ENCODE data around the gene SCUBE1.

SCUBE1 gene

DNA sequence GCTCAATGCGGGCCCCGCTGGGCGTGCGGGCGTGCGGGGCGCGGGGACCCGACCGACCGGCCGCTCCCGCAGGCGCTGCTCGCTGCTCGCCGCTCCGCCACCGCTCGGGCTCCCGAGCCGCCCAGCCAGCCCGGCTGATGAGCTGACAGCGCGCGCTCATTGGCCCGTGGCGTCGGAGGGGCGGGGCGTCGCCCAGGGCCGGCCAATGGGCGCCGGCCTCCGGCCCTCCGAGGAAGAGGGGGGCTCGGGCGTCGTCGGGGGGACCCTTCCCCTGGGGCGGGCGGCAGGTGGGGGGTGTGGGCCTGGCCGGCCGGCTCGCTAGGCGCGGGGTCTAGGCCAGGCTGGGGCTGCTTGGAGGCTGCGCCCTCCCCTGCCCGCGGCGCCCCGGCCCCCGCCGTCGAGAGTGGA, at the start of gene SCUBE1:
Gene SCUBE1, minus strand, starts transcription at position 111 of the 408 bp plus-strand sequence. CDS start 111 bp downstream, outside the sequence.
- no peak for DNase-seq

DNA sequence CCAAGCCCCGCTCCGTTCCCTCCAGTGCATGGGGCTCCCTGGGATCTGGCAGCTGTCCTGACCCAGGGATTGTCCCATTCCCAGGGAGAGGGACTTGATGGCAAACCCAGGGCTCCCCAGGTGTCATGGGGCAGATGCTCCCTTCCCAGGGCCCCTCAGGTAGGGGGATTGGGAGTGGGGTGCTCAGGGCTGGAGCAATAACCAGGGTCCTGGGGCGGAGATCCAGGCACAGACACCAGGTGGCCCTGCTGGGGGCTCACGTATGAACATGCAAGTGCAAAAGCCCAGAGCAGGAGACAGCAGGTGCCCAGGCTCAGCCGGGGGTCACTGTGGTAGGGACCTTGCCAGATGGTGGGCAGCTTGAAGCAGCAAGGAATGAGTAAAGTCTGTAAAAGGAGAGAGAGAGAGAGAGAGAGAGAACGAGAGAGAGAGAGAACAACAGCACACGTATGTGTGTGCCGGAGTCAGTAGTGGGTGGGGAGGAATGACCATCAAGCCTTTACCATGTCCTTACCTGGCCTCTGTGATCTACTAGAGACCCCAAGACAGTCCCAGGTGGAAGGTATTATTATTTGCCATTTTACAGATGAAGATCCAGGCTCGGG, 49.3 kb upstream of the SCUBE1 start:
- DNase-seq, result no peak

- DNase-seq, result no peak
These were observed 48.1 kb upstream of the SCUBE1 start for GRCh38 chr22:43391306-43391705.

GRCh38 chr22:43390872-43391271, 47.7 kb upstream of the SCUBE1 start:
- no peak for DNase-seq

GRCh38 chr22:43390166-43390565, 47.0 kb upstream of the SCUBE1 start:
- DNase-seq, result no peak

DNA sequence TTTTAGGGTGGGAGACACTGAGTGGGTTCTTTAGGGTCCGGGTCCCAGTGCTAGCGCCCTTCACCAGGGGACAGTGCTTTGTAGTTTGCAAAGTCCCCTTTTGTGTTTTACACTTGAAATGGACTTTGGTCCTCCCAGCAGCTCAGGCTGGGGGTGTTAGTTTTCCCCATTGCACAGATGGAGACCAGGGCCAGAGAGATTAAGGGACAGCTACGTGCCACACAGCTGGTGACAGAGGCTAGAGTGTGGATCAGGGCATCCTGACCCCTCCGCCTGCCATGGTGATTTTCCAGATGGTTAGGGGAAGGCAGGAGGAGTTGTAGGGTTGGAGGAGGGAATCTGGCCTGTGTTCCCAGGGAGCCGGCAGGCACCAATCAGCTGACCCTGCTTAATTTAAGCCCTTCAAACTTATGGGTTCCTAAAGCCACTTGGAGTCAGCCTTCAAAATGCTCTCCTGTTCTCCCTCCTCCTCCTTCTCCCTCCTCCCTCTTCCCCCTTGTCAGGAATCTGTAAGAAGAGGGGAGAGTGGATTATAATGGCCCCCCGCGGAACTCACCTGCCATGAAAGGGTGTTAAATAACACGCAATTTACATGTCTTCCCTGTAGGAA, 46.2 kb upstream of the SCUBE1 start:
- DNase-seq, result no peak

GRCh38 chr22:43388420-43388851, 45.3 kb upstream of the SCUBE1 start:
- peak; percentile 34 to 40 for DNase-seq

DNA sequence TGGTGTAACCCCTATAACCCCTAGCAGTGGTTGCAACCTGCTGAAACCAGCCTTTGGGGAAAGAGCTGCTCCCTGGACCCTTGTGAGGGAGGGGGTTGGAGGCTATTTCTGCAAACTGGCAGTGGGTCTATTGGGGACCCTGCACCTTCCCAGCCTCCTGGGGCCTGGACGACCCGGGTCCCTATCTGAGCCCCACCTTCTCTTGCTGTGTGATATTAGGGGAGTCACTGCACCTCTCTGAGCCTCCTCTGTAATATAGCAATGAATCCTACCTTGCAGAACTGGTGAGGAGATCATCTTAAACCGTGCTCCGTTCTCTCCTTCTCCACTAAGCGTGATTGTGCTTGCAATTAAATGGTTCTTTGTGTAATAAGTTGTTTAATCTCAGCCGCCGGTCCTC, 44.6 kb upstream of the SCUBE1 start:
- no peak for DNase-seq

- DNase-seq, result peak; percentile 5 to 17
These were observed 42.8 kb upstream of the SCUBE1 start for GRCh38 chr22:43385770-43386641.

DNA sequence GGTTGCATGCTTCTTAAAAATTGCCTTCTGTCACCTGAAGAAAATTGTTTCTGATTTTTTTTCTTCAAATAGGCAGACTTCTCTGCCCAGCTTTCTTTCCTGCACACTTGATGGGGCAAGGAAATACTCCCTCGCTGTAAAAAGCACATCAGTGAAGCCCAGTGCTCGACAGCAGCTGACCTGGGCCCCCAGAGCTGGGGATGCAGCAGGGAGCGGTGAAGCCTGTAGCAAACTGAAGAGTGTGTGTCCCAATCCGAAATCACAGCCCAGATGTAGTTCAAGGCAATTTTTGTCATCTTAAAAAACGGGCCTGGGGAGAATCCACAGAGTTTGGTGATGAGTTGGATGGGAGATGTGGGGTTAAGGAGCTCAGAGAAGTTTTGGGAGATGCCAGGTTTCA, 41.7 kb upstream of the SCUBE1 start:
- no peak for DNase-seq

- no peak for DNase-seq
These were observed 38.5 kb upstream of the SCUBE1 start for GRCh38 chr22:43381693-43382092.

DNA sequence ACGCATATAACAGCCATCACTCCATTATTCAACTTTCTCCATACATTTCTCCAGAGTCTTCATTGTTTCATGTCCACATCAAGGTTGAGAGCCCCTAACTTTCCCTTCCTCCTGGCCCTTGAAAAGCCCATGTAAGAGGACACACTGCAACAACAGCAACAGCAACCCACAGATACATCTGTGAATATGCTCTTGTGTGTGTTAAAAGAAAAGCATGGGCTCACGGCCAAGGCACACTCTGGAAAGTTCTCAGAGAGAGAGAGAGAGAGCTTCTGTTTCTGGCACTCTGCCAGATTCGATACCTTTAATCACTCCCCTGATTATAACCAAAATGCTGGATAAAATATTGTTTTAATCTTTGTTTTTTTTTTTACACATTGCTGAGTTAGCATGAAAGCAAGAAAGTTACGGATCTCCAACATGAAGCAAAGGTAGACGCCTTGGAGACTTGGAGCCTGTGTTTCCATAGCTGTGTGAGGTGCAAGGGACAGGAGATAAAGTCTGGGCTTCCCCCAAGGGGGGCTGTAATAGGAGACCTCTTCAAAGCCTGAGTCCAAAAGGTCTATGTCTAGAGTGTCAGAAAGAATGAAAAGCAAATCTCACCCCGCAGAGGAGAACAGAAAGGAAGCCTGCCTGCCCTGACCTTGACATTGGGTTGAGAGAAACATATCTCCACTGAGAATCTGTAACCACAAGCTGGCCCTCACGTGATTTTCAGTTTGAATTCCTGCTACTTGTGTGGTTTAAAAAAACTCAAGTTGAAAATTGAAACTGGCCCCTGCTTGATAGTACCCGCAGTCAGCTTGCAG, 34.9 kb upstream of the SCUBE1 start:
- no peak for DNase-seq

DNA sequence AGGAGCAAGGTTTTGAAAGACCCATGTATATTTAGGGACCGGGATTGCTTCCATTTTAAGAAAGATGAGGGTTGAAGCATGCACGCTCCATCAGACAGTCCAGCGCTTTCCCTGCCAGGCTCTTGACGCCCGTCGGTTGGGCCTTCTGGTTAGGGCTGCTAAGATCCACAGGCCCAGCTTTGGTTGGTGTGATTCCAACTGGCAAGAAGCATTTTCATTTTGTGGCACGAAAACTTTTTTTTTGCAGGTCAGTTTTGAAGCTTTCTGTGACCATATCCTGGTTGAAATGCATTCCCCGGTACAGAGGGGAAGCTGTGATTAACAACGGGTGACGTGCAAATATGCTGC, 34.4 kb upstream of the SCUBE1 start:
- no peak for DNase-seq

DNA sequence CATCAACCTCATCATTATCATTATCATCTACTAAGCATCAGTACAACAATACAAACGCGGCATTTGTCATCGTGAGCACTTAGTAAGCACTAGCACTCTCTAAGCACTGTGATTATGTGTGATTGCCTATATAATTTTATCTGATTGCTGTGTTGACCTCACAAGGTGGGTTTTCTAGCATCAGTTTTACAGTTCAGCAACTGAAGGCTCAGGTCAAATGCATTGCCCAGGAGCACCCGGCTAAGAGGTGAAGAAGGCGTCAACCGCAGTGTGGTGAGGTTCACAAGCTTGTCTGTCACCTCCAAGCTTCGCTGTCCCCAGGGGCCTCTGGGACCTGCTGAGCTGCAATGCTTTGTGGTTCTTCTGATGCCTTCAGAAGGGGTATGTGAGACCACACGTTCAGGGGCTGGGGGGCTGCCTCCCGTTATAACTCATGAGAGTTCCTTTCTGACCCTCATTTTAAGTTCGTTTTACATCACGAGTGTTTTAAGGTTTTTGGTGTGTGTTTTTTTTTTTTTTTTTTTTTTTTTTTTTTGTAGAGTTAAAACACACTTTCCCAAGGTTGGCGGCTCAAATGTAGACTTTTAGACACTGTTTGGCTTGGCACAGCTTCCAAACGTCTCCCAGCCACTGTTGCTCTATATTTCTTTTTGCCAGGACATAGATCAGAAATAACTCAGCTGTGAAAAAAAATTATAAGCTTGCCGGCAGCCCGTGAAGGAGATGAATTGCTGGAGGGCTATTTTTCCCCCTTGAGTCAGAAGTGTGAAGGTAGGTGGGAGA, 33.8 kb upstream of the SCUBE1 start:
- no peak for DNase-seq

- DNase-seq, result no peak
These were observed 32.8 kb upstream of the SCUBE1 start for GRCh38 chr22:43375951-43376455.

GRCh38 chr22:43370036-43370435, 26.9 kb upstream of the SCUBE1 start:
- no peak for DNase-seq

GRCh38 chr22:43365715-43366440, 22.7 kb upstream of the SCUBE1 start:
- no peak for DNase-seq

DNA sequence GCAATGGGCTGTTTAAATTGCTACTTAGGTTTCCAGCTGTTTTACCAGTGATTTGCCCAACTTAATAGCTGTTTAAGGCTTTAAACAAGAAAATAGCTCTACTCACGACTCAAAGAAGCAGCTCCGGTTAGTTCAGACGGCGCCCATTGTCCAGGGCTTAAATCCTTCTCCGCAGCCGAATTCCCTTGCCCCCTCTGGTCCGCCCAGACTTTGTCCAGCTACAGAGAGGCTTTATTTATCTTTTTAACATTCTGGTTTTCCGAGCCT, 20.9 kb upstream of the SCUBE1 start:
- DNase-seq, result no peak

DNA sequence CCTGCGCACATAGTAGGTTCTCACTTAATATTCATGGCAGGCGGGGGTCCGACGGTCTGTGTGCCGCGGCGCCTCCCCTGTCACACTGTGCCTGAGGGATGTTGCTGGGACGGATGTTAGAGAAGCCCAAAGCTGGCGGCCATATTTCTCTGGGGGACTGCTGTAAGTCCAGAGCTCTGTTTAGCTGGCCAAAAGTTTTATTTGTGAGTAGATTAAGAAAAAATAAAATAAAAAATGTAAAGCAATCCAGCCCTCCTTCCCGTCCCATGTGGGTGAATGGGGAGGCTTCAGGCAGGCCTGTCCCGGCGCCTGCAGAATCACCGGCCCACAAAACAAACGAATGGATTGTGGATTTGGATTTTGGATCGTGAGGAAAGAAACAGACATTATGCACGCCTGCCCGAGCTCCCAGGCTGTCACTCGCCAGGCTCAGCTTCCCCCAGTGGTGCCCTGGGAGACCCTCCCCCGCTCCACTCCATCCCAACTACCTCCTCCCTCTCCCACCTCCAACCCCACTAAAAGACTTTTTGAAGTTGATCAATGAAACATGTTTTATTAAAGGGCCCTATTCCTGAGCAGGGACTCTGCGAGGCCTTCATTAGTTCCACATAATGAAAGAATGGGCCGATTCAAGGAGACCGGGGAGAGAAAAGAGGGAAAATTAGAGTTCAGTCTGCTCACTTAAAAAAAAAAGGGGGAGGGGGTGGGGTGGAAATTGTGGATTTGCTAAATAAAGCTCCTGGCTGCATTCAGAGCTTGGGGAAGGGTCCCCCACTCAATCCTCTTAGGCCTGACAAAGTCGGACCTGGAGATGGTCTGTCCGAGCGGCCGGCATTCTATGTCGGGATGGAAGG, 20.4 kb upstream of the SCUBE1 start:
- DNase-seq, result no peak

GRCh38 chr22:43360576-43360975, 17.4 kb upstream of the SCUBE1 start:
- no peak for DNase-seq

DNA sequence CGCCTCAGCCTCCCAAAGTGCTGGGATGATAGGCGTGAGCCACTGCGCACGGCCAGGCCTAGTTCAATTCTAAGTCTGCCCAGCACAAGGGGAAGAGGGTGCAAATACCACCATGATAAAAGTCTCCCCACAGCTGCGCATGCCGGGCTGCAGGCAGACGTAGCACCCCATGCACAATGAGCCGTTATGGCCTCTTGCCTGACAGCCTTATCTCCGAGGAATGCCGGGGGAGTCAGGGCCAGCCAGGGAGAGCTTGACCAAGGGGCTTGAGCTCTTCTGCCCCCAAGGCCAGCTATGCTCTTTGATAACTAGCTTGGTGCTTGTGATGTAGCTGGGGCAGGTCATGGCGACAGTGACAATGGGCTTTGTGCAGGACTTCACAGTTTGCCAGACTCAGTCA, 13.7 kb upstream of the SCUBE1 start:
- no peak for DNase-seq

Data from NCI-H187 (cell line).